Measurements from ENCODE around the gene MPZL1. TPM values are rescaled to one million over a fixed set of nuclear protein-coding genes. Genes with fewer than 3 reads are reported as not detected.

Gene MPZL1
- total and polyA plus RNA-seq, 2 of the 13 experiments (the other 11 are each of a cell fraction or from before 2014, with no cell fraction given), result 38.0 to 68.7 TPM

GRCh38 chr1:167776616-167777268 lies 55.0 kb downstream of the MPZL1 start:
- Histone ChIP-seq H3K27me3 (ENCODE audit: control insufficient read depth in 1 of 2, insufficient read depth in 2 of 2, low read length in 2 of 2) (no peaks in the 10 kb centered on the region), H3K36me3 (replicated peaks in 1 of 2; ENCODE audit: control insufficient read depth in 1 of 2, insufficient read depth in 2 of 2, low read length in 2 of 2) (peaks cover 4 to 56% of the 10 kb centered on the region in 2 experiments), H3K79me2 (ENCODE audit: insufficient read depth, low read length) (no peaks in the 10 kb centered on the region), H3K9ac (ENCODE audit: insufficient read depth, low read depth, low read length) (no peak overlapping the region), H3K9me3 (ENCODE audit: low read length) (no peaks in the 10 kb centered on the region), H2AFZ (ENCODE audit: low read length) (no peak overlapping the region), H3K4me1 (ENCODE audit: insufficient read depth, low read length) (no peaks in the 10 kb centered on the region), H4K20me1 (ENCODE audit: insufficient read depth, low read length) (no peaks in the 10 kb centered on the region), H3K27ac (ENCODE audit: extremely low read length, insufficient read depth, low read length) (no peak overlapping the region), H3K4me3 (replicated peaks in 1 of 3; ENCODE audit: insufficient read depth in 1 of 3, low read depth in 2 of 3, low read length in 3 of 3) (no peak overlapping the region), H3K4me2 (ENCODE audit: low read depth, low read length) (no peak overlapping the region)
- POLR2A ChIA-PET, result no interaction called here
- in situ Hi-C loops (cut with HindIII; ENCODE audit: extremely low pct_ligation_motif_present, low pct_unique_long_range_greater_than_20kb) (no loop called here), intact Hi-C loops (cut with micrococcal nuclease; ENCODE audit: unreplicated experiment) (no loop called here)
- ATAC-seq (no peak), DNase-seq (ENCODE audit: low spot score) (no peak), FAIRE-seq (no peak)
- BruUV-seq (replicated peaks), result no TSS peak
- CTCF ChIA-PET (ENCODE audit: low intra/inter-chr PET ratio, low total read pairs), result no interaction called here
- 94% methylated on average over 1 of the region's 1 CpG for WGBS (ENCODE audit: low lambda C conversion rate)
- TF ChIP-seq BCLAF1 (IDR thresholded peaks at IDR 0.05) (no peak), ZNF816 (CRISPR knock-in tag; IDR thresholded peaks at IDR 0.05; ENCODE audit: borderline replicate concordance) (no peak), ZBTB2 (CRISPR knock-in tag; IDR thresholded peaks at IDR 0.05; ENCODE audit: low read depth) (no peak), ZNF282 (IDR thresholded peaks at IDR 0.05; ENCODE audit: partially characterized antibody) (no peak), PLRG1 (conservative IDR thresholded peaks at IDR 0.05) (no peak), NKX3-1 (CRISPR knock-in tag; IDR thresholded peaks at IDR 0.05) (no peak), STAG1 (CRISPR knock-in tag; IDR thresholded peaks at IDR 0.05) (no peak), BORCS8-MEF2B (CRISPR knock-in tag; IDR thresholded peaks at IDR 0.05) (no peak), ZNF230 (CRISPR knock-in tag; IDR thresholded peaks at IDR 0.05) (no peak), ZNF235 (CRISPR knock-in tag; IDR thresholded peaks at IDR 0.05; ENCODE audit: borderline replicate concordance) (no peak), EHMT2 (IDR thresholded peaks at IDR 0.05; ENCODE audit: borderline replicate concordance, low read depth, low read length) (no peak), ZNF251 (CRISPR knock-in tag; IDR thresholded peaks at IDR 0.05) (no peak), CTCF (CRISPR knock-in tag; IDR thresholded peaks at IDR 0.05) (no peak), RFXAP (CRISPR knock-in tag; IDR thresholded peaks at IDR 0.05; ENCODE audit: borderline replicate concordance) (no peak), ZZZ3 (CRISPR knock-in tag; IDR thresholded peaks at IDR 0.05; ENCODE audit: borderline replicate concordance) (no peak), DPF2 (CRISPR knock-in tag; IDR thresholded peaks at IDR 0.05; ENCODE audit: borderline replicate concordance, low read depth) (no peak), XRCC5 (optimal IDR thresholded peaks at IDR 0.05; ENCODE audit: low read length) (no peak)
